ENCODE data around the gene CLEC1A.

Gene CLEC1A

GRCh38 chr12:10132850-10133370 is 34.1 kb upstream of the CLEC1A start:
- H3K4me3 ChIP-seq (ENCODE audit: low read depth, low read length): no peak overlapping the region
- DNase-seq (ENCODE audit: low read depth, low spot score): no peak
- TF ChIP-seq, protein P1, sequence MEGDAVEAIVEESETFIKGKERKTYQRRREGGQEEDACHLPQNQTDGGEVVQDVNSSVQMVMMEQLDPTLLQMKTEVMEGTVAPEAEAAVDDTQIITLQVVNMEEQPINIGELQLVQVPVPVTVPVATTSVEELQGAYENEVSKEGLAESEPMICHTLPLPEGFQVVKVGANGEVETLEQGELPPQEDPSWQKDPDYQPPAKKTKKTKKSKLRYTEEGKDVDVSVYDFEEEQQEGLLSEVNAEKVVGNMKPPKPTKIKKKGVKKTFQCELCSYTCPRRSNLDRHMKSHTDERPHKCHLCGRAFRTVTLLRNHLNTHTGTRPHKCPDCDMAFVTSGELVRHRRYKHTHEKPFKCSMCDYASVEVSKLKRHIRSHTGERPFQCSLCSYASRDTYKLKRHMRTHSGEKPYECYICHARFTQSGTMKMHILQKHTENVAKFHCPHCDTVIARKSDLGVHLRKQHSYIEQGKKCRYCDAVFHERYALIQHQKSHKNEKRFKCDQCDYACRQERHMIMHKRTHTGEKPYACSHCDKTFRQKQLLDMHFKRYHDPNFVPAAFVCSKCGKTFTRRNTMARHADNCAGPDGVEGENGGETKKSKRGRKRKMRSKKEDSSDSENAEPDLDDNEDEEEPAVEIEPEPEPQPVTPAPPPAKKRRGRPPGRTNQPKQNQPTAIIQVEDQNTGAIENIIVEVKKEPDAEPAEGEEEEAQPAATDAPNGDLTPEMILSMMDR (IDR thresholded peaks at IDR 0.05; ENCODE audit: low read depth, low read length): no peak
- in situ Hi-C loops (cut with HindIII; ENCODE audit: low sequenced_read_pairs): no loop called here

DNA sequence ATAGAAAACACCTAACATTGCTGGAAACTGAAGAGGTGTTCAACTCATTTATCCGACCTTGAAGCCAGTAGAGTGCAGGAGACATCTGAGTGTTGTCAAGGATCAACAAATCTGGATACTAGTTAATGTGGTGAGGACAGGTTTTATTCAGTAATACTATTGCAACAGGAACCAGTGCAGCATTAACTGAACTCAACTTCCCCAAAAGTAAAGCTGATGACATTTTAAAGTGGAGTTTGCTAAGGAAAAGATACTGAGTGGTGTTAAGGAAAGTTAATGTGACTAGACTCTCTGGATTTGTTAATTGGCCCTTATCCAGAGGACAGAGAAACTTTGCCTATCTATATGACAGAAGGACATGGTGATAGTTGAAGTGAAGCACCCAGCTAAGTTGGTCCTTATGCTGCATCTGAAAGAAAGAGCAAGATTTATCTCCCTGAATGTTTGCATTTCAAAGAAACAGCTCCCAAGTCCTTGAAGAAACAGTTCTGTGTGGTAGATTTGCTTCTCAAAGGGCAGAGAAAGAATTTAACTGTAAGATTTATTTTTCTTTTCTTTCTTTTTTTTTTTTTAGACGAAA is 32.4 kb upstream of the CLEC1A start:
- no peak overlapping the region for H3K4me3 ChIP-seq (ENCODE audit: low read depth, low read length)

GRCh38 chr12:10130042-10130441 is 31.3 kb upstream of the CLEC1A start, which contains the start of gene CLEC7A:
CLEC7A (minus strand) TSS chr12:10130199; CDS start chr12:10130082, 117 bp downstream.
- TF ChIP-seq, protein P1 (IDR thresholded peaks at IDR 0.05; ENCODE audit: low read depth, low read length): no peak
- DNase-seq (ENCODE audit: low read depth, low spot score): no peak
- H3K4me3 ChIP-seq (ENCODE audit: low read depth, low read length): no peak within 1 kb of the TSS
- in situ Hi-C loops (cut with HindIII; ENCODE audit: low sequenced_read_pairs): no loop called here

More for the DNA sequence above, 32.4 kb upstream of the CLEC1A start:
- TF ChIP-seq, protein P1 (IDR thresholded peaks at IDR 0.05; ENCODE audit: low read depth, low read length): no peak
- DNase-seq (ENCODE audit: low read depth, low spot score): no peak
- in situ Hi-C loops (cut with HindIII; ENCODE audit: low sequenced_read_pairs): no loop called here

- in situ Hi-C loops (cut with HindIII; ENCODE audit: low sequenced_read_pairs): no loop called here
- TF ChIP-seq, protein P1 (IDR thresholded peaks at IDR 0.05; ENCODE audit: low read depth, low read length): no peak
- no peak for DNase-seq (ENCODE audit: low read depth, low spot score)
- no peak overlapping the region for H3K4me3 ChIP-seq (ENCODE audit: low read depth, low read length)
These were observed 29.9 kb upstream of the CLEC1A start for GRCh38 chr12:10128687-10129086.

GRCh38 chr12:10126413-10126812 is 27.6 kb upstream of the CLEC1A start:
- TF ChIP-seq, protein P1 (IDR thresholded peaks at IDR 0.05; ENCODE audit: low read depth, low read length): no peak
- in situ Hi-C loops (cut with HindIII; ENCODE audit: low sequenced_read_pairs): no loop called here
- no peak for DNase-seq (ENCODE audit: low read depth, low spot score)
- no peak overlapping the region for H3K4me3 ChIP-seq (ENCODE audit: low read depth, low read length)

DNA sequence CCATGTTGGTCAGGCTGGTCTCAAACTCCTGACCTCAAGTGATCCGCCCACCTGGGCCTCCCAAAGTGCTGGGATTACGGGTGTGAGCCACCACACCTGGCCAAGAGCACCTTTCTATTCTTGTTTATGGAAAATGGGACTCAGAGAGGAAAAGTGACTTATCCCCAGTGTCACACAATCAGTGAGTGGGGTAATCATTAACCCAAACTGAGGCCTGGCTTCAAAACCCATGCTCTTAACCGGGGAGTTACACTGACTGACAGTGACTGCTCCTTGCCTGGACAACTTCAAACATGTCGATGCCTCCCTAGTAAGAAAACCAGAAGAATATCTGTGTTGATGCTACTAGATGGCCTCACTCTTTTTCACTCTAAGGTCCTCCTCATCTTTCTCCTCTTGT is 23.9 kb upstream of the CLEC1A start:
- in situ Hi-C loops (cut with HindIII; ENCODE audit: low sequenced_read_pairs): no loop called here
- no peak for DNase-seq (ENCODE audit: low read depth, low spot score)
- no peak overlapping the region for H3K4me3 ChIP-seq (ENCODE audit: low read depth, low read length)
- TF ChIP-seq, protein P1 (IDR thresholded peaks at IDR 0.05; ENCODE audit: low read depth, low read length): no peak
